PC-9 (cell line): ENCODE data around the gene TIMM13.

Experiments
- EZH2 ChIP-seq: fragments of 200-600 bp; sonication (generic); IDR thresholded peaks from 2 replicates; pipeline ENCODE4 v1.8.0; 2017; ENCODE audit warnings: antibody characterized with exemption, low read depth
- TF ChIP-seq, protein P1 (sequence below): fragments of 200-600 bp; sonication (generic); conservative IDR thresholded peaks from 2 replicates; pipeline ENCODE4 v1.6.1; 2017; ENCODE audit warnings: mixed run types, antibody characterized with exemption, mild to moderate bottlenecking, moderate library complexity

DNA sequence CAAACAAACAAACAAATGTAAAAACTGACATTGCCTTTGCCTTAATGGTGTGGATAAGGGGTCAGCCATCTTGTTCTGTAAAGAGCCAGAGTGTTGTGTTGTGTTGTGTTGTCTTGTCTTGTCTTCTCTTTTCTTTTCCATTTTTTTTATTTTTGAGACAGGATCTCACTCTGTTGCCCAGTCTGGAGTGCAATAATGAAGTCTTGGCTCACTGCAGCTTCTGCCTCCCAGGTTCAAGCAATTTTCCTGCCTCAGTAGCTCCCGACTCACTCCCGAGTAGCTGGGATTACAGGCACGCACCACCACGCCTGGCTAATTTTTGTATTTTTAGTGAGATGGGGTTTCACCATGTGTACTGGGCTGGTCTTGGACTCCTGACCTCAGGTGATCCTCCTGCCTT, 27.8 kb downstream of the TIMM13 start:
- TF ChIP-seq, protein P1, sequence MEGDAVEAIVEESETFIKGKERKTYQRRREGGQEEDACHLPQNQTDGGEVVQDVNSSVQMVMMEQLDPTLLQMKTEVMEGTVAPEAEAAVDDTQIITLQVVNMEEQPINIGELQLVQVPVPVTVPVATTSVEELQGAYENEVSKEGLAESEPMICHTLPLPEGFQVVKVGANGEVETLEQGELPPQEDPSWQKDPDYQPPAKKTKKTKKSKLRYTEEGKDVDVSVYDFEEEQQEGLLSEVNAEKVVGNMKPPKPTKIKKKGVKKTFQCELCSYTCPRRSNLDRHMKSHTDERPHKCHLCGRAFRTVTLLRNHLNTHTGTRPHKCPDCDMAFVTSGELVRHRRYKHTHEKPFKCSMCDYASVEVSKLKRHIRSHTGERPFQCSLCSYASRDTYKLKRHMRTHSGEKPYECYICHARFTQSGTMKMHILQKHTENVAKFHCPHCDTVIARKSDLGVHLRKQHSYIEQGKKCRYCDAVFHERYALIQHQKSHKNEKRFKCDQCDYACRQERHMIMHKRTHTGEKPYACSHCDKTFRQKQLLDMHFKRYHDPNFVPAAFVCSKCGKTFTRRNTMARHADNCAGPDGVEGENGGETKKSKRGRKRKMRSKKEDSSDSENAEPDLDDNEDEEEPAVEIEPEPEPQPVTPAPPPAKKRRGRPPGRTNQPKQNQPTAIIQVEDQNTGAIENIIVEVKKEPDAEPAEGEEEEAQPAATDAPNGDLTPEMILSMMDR = no peak
- TF ChIP-seq EZH2 = no peak
